Activated CD4-positive, alpha-beta T cell treated with anti-CD3 and anti-CD28 coated beads, Interleukin-2, Interleukin-4, amounts not matched to agents 100 ng/mL and 50 ng/mL, durations not matched to agents 16 hours and 8 hours (primary cell): Measurements from ENCODE around the gene TSPAN31.
"Not testable (repeated sequence)": the region's sequence is repeated elsewhere in the genome, so short reads cannot be mapped to it uniquely, and the experiment has no call there.

Source experiments
- DNase-seq: peaks from one replicate; pipeline ENCODE4 v3.0.0-alpha.2; 2020; ENCODE audit warnings: low spot score

The TSPAN31 gene, protein sequence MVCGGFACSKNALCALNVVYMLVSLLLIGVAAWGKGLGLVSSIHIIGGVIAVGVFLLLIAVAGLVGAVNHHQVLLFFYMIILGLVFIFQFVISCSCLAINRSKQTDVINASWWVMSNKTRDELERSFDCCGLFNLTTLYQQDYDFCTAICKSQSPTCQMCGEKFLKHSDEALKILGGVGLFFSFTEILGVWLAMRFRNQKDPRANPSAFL

DNA sequence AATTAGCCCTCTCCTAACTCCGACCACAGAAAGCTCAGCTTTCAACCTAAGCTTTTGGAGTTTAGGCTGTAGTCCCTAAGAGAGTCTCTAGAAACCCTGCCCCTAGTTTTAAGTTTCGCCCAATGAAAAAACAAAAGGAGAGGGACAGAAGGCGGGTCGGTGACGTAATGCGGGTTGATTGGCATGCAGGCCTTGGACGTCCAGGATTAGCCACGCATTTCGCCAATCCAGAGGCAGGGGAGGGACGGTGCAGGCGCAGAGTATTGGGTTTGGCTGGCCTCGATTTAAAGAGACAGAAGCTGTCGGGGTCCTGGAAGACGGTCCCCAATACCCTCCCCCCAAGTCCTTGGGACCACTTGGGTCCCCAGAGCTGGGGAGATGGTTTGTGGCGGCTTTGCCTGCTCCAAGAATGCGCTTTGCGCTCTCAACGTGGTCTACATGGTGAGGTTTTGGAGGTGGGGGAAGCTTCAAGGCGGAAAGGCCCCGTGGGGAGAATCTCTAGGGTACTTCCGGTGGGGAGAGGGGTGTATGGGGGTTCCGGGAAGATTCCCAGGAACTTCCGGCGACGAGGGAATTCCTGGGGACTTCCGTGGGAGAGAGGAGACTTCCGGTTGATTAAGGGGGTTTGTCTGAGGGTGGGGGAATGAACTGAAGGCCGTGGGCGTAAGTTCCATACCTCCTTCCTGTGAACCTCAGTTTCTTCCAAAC lies at the start of gene TSPAN31:
TSPAN31 (plus strand) TSS at position 263 of the 708 bp plus-strand sequence; CDS start at position 379, 116 bp downstream.
- DNase-seq, result peak; percentile 95

DNA sequence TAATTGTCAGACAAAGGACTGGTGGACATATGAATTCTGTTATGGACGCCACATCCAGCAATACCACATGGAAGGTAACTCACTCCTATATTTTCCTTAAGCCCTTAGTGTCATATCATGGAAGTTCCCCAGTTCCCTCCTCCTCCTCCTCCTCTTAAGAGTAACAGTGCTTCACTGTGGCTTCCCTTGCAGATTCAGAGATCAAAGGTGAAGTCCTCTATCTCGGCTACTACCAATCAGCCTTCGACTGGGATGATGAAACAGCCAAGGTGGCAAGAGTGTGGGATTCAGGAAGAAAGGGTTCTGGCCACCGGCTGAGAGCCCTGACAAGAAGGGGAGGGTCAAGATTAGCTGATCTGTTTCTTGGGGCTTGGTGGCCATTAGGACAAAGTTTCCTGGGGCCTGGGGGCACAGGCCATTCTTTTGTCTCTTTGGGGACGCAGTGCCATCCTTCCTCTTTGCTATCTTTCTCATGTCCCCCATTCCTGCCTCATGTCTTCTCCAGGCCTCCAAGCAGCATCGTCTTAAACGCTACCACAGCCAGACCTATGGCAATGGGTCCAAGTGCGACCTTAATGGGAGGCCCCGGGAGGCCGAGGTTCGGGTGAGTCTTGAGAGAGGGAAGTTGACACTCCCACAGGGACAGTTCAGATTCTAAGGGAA lies 48.9 kb upstream of the TSPAN31 start:
- DNase-seq, result no peak

DNA sequence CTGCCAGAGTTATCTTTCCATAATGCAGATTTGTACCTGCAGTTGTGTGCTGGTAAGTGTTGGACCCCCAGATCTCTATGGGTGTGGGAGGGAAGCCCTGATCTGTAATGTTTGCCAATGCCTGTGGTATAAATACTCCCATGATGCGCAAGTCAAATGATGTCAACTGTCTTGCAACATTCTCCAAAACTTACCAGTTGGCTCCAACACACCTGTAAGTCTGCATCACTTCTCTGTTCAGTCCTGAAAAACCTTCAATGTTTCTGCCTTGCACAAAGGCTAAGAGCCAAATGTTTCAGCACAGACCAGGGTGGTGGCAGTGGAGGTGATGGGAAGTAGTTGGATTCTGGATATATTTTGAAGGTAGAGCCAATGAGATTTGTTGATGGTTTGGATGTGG lies 47.8 kb upstream of the TSPAN31 start:
- no peak for DNase-seq

- DNase-seq, result no peak
Observed at GRCh38 chr12:57698414-57698813, 46.4 kb upstream of the TSPAN31 start.

DNA sequence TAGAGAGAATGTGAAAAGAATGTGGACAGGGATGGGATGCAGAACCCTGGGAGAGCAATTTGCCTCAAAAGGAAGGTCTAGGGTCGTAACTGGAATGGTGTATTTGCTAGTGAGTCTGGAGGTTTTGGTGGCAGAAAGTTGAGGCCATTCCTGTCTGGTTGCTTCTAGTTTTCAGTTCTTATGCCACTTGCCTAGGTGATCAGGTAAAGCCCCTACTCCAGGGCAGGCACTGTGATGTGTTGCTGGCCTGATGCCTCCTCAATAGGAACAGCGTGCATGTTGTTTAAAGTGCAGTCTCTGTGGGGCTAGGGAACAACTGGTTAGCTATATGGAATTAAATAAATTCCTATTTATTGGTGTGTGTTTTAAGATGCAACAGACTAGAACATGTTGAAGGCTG lies 44.5 kb upstream of the TSPAN31 start:
- no peak for DNase-seq

DNA sequence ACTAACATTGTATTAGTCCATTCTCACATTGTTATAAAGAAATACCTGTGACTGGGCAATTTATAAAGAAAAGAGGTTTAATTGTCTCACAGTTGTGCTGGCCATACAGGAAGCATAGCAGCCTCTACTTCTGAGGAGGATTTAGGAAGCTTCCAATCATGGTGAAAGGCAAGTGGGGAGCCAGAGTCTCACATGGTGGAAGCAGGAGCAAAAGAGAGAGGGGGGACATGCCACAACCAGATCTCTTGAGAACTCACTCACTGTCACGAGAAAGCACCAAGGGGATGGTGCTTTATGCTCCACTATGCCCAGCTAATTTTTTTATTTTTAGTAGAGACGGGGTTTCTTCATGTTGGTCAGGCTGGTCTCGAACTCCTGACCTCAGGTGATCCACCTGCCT lies 37.6 kb upstream of the TSPAN31 start:
- DNase-seq, result no peak

DNA sequence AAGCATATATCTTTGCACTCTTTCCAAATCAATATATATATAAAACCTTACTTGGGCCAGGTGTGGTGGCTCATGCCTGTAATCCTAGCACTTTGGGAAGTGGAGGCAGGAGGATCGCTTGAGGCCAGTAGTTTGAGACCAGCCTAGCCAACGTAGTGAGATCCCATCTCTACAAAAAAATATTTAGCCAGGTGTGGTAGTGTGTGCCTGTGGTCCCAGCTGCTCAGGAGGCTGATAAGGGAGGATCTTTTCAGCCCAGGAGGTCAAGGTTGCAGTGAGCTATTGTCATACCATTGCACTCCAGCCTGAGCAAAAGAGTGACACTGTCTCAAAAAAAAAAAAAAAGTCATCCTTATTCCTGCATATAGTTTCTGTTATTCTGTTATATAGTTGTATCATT lies 36.5 kb upstream of the TSPAN31 start:
- DNase-seq, result no peak

- no peak for DNase-seq
Observed at GRCh38 chr12:57712701-57713100, 32.1 kb upstream of the TSPAN31 start.

- DNase-seq, result no peak
Observed at GRCh38 chr12:57713209-57713608, 31.6 kb upstream of the TSPAN31 start.

DNA sequence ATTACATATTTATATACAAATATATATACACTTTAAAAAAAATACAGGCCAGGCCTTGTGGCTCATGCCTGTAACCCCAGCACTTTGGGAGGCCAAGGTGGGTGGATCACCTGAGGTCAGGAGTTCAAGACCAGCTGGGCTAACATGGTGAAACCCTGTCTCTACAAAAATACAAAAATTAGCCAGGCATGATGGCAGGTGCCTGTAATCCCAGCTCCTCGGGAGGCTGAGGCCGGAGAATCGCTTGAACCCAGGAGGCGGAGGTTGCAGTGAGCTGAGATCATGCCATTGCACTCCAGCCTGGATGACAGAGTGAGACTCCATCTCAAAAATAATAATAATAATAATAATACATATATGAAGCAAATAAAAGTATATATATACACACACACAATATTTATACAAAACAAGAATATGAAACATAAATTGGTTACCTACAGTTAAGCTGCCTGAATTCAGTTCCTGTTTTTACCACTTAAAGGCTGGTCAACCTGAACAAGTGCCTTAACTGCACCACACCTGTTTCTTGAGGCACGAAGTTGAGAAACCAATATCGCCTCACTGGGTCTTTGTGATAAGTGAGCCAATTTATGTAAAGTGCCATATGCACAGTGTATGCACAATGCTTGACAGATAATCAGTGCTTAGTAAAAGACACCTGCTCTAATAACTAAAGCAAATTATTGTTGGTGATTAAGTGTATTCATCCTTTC lies 29.6 kb upstream of the TSPAN31 start:
- not testable (repeated sequence) for DNase-seq

- DNase-seq, result no peak
Observed at GRCh38 chr12:57715786-57716185, 29.1 kb upstream of the TSPAN31 start.

- no peak for DNase-seq
Observed at GRCh38 chr12:57716305-57716704, 28.5 kb upstream of the TSPAN31 start.

DNA sequence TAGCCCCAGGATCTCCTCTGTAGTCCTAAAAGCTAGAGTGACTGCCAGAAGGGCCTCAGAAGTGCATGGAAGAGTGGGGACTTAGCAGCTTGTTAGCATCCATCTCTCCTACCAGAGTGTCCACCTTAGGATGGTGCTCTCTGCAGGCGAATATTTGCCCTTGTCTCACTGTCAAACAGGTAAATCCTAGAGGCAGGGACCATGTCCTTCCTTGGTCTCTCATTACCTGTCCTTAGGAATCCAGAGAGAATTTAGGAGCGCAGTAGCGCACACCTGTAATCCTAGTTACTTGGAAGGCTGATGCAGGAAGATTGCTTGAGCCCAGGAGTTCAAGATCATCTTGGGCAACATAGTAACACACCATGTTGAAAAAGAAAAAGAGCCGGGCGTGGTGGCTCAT lies 27.7 kb upstream of the TSPAN31 start:
- no peak for DNase-seq

DNA sequence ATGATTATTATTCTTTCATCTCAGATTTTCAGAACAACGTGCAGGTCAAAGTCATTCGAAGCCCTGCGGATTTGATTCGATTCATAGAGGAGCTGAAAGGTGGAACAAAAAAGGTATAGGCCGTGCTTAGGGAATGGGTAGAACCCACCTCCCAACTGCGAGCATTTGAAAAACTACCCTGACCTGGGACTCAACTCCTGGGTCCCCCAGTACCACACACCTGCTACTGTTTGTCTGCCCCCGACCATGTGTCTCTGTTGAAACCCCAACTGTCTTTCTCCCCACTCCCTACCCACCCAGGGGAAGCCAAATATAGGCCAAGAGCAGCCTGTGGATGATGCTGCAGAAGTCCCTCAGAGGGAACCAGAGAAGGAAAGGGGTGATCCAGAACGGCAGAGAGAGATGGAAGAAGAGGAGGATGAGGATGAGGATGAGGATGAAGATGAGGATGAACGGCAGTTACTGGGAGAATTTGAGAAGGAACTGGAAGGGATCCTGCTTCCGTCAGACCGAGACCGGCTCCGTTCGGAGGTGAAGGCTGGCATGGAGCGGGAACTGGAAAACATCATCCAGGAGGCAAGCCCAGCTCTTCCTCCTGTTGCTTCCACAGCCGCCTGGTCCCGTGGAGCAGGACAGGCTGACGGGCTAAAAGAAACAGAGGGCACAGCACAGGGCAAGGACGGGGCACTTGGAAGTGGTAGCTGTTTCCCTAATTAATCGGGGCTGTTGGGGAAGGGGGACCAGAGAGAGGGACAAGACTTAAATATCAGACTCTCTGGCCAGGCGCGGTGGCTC lies 26.8 kb upstream of the TSPAN31 start:
- DNase-seq, result no peak

- no peak for DNase-seq
Observed at GRCh38 chr12:57718641-57719528, 26.0 kb upstream of the TSPAN31 start.

DNA sequence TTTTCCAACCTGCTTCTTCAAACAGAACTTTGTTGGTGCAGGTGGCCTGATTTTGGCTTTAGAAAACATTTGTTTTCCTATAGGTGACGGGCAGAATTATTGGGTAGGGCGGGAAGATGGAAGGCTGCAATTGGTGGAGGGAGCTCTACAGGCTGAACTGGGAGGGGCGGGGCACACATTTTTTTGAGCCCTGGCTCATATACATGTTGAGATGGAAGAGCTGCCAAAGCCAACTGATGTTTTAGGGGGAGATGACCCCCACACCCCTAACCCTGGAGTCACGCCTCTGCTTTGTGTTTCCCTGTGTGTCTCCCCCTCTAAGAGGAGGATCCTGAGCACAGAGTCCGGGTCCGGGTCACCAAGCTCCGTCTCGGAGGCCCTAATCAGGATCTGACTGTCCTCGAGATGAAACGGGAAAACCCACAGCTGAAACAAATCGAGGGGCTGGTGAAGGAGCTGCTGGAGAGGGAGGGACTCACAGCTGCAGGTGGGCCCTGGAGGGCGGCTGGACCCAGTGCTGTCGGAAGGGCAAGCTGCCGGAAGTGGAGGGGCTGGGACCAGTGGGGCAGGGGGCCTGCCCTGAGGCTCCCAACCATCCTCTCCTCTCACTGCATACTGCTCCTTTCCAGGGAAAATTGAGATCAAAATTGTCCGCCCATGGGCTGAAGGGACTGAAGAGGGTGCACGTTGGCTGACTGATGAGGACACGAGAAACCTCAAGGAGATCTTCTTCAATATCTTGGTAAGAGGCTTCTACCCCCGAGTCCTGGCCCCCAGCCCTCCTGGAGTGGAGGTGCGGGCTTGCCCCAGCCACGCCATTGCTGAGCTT lies 24.8 kb upstream of the TSPAN31 start:
- DNase-seq, result no peak

DNA sequence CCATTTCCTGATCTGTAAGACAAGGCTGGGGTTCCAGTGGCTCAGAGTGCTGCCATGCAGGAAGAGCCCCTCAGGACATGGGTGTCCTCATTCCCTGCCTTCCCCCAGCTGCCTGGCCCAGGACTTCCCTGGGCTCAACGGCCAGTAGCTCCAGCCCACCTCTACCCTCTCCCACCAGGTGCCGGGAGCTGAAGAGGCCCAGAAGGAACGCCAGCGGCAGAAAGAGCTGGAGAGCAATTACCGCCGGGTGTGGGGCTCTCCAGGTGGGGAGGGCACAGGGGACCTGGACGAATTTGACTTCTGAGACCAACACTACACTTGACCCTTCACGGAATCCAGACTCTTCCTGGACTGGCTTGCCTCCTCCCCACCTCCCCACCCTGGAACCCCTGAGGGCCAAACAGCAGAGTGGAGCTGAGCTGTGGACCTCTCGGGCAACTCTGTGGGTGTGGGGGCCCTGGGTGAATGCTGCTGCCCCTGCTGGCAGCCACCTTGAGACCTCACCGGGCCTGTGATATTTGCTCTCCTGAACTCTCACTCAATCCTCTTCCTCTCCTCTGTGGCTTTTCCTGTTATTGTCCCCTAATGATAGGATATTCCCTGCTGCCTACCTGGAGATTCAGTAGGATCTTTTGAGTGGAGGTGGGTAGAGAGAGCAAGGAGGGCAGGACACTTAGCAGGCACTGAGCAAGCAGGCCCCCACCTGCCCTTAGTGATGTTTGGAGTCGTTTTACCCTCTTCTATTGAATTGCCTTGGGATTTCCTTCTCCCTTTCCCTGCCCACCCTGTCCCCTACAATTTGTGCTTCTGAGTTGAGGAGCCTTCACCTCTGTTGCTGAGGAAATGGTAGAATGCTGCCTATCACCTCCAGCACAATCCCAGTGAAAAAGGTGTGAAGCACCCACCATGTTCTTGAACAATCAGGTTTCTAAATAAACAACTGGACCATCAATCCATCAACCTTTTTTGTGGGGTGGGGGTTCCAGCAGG lies 23.9 kb upstream of the TSPAN31 start:
- no peak for DNase-seq

DNA sequence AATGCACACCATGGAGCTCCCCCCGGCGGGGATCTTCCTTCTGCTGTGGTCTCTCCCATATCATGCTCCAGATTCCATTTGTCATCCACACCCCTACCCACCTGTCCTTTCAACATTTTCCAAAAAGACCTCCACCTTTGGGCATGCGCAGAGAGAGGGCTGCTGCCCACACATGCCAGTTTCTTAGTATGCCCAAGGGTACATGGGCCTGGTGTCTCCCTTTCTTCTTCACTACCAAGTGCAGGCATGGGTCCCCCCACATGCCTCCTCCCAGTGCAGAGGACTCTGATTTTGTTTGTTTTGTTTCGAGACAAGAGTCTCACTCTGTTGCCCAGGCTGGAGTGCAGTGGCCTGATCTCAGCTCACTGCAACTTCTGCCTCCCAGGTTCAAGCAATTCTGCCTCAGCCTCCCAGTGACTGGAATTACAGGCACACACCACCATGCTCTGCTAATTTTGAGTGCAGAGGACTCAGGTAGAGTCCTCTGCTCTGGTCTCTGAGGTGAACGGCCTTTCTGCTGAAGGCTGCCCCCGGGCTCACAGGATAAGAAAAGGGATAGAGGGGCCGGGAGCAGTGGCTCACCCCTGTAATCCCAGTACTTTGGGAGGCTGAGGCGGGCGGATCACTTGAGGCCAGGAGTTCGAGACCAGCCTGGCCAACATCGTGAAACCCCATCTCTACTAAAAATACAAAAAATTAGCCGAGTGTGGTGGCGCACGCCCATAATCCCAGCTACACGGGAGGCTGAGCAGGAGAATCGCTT lies 22.8 kb upstream of the TSPAN31 start:
- not testable (repeated sequence) for DNase-seq
